Mesenchymal stem cell (in vitro differentiated cells and primary cell): Measurements from ENCODE around the gene PLEKHJ1.

Experiments
- DNase-seq: peaks from one replicate; pipeline ENCODE4 v3.0.0-alpha.2; 2013
- H2AFZ ChIP-seq: one replicate; pipeline ENCODE4 v1.6.1; 2013; ENCODE audit warnings: low read depth, mild to moderate bottlenecking, control low read depth, inconsistent platforms, low read length, moderate library complexity
- H2AK5ac ChIP-seq: 2 replicates; pipeline ENCODE4 v1.6.1; 2013; ENCODE audit warnings: low read length, moderate library complexity, mild to moderate bottlenecking, inconsistent platforms; ENCODE audit not compliant: severe bottlenecking
- H2BK120ac ChIP-seq: one replicate; pipeline ENCODE4 v1.6.1; 2013; ENCODE audit warnings: low read depth, mild to moderate bottlenecking, inconsistent platforms, low read length, moderate library complexity
- H2BK12ac ChIP-seq, 2 experiments: one replicate each; pipeline ENCODE4 v1.6.1; 2013; ENCODE audit warnings: inconsistent platforms in 2 of 2, low read length in 2 of 2, mild to moderate bottlenecking in 2 of 2, moderate library complexity in 2 of 2, control low read depth in 1 of 2
- H2BK15ac ChIP-seq: one replicate; pipeline ENCODE4 v1.6.1; 2013; ENCODE audit warnings: mild to moderate bottlenecking, low read depth, inconsistent platforms; ENCODE audit not compliant: poor library complexity, severe bottlenecking
- H2BK5ac ChIP-seq: 2 replicates; pipeline ENCODE4 v1.6.1; 2013; ENCODE audit warnings: low read depth, mild to moderate bottlenecking, low read length, control low read depth, inconsistent platforms; ENCODE audit not compliant: poor library complexity, severe bottlenecking
- H3K14ac ChIP-seq, 2 experiments: one replicate each; pipeline ENCODE4 v1.6.1; 2013; ENCODE audit warnings: inconsistent platforms in 2 of 2, low read length in 2 of 2, control low read depth in 1 of 2, mild to moderate bottlenecking in 1 of 2, moderate library complexity in 1 of 2
- H3K18ac ChIP-seq, 2 experiments: one replicate each; pipeline ENCODE4 v1.6.1; 2013; ENCODE audit warnings: inconsistent platforms in 2 of 2, low read length in 2 of 2, control low read depth in 1 of 2, low read depth in 1 of 2, mild to moderate bottlenecking in 1 of 2
- H3K23ac ChIP-seq, 2 experiments: one replicate each; pipeline ENCODE4 v1.6.1; 2013; ENCODE audit warnings: inconsistent platforms in 2 of 2, low read length in 2 of 2, mild to moderate bottlenecking in 2 of 2, moderate library complexity in 2 of 2, control low read depth in 1 of 2
- H3K27ac ChIP-seq: 2 replicates; pipeline ENCODE4 v1.5.1; 2013; ENCODE audit warnings: mild to moderate bottlenecking, moderate library complexity, low read length, control low read depth, inconsistent platforms; ENCODE audit not compliant: poor library complexity, severe bottlenecking
- H3K27me3 ChIP-seq, 2 experiments: 2 replicates each; pipeline versions ENCODE4 v1.6.1 to v1.7.0; 2013; ENCODE audit warnings: low read length in 2 of 2, mild to moderate bottlenecking in 2 of 2, moderate library complexity in 2 of 2, control low read depth in 1 of 2, inconsistent platforms in 1 of 2; ENCODE audit not compliant: control insufficient read depth in 1 of 2, insufficient read depth in 1 of 2
- H3K36me3 ChIP-seq, 2 experiments: 2 replicates each; pipeline versions ENCODE4 v1.6.1 to v1.7.0; 2013; ENCODE audit warnings: low read length in 2 of 2, control low read depth in 1 of 2, inconsistent platforms in 1 of 2, low read depth in 1 of 2, mild to moderate bottlenecking in 1 of 2; ENCODE audit not compliant: insufficient read depth in 2 of 2, control insufficient read depth in 1 of 2
- H3K4ac ChIP-seq, 2 experiments: one replicate each; pipeline ENCODE4 v1.6.1; 2013; ENCODE audit warnings: inconsistent platforms in 2 of 2, low read length in 2 of 2, mild to moderate bottlenecking in 2 of 2, moderate library complexity in 2 of 2, control low read depth in 1 of 2, low read depth in 1 of 2
- H3K4me1 ChIP-seq: 2 replicates; pipeline ENCODE4 v1.6.1; 2013; ENCODE audit warnings: low read depth, low read length, control low read depth; ENCODE audit not compliant: control insufficient read depth, insufficient read depth
- H3K4me2 ChIP-seq: 2 replicates; pipeline ENCODE4 v1.6.1; 2013; ENCODE audit warnings: low read length, mild to moderate bottlenecking, inconsistent platforms; ENCODE audit not compliant: poor library complexity, severe bottlenecking
- H3K4me3 ChIP-seq, 2 experiments: 2 replicates each; pipeline versions ENCODE4 v1.5.1 to v1.7.0; 2013; ENCODE audit warnings: low read length in 2 of 2, mild to moderate bottlenecking in 2 of 2, control low read depth in 1 of 2, low read depth in 1 of 2; ENCODE audit not compliant: insufficient read depth in 1 of 2
- H3K79me1 ChIP-seq: replicated peaks from 2 replicates; pipeline ENCODE4 v1.6.1; 2013; ENCODE audit warnings: mild to moderate bottlenecking, control low read depth, low read length, inconsistent platforms; ENCODE audit not compliant: poor library complexity, severe bottlenecking
- H3K9ac ChIP-seq: 2 replicates; pipeline ENCODE4 v1.7.0; 2013; ENCODE audit warnings: mild to moderate bottlenecking, low read length, moderate library complexity
- H3K9me3 ChIP-seq: 2 replicates; pipeline ENCODE4 v1.7.0; 2013; ENCODE audit warnings: mild to moderate bottlenecking, low read length; ENCODE audit not compliant: control insufficient read depth
- H4K8ac ChIP-seq: one replicate; pipeline ENCODE4 v1.6.1; 2013; ENCODE audit warnings: inconsistent platforms, mild to moderate bottlenecking, low read length, moderate library complexity
- H4K91ac ChIP-seq: one replicate; pipeline ENCODE4 v1.6.1; 2013; ENCODE audit warnings: mild to moderate bottlenecking, low read length, inconsistent platforms
- WGBS: methylation state at CpG from one replicate; pipeline ENCODE4 v1.1.7; 2013; ENCODE audit warnings: mixed read lengths; 5-methylcytosine and 5-hydroxymethylcytosine counted together

Gene PLEKHJ1

DNA sequence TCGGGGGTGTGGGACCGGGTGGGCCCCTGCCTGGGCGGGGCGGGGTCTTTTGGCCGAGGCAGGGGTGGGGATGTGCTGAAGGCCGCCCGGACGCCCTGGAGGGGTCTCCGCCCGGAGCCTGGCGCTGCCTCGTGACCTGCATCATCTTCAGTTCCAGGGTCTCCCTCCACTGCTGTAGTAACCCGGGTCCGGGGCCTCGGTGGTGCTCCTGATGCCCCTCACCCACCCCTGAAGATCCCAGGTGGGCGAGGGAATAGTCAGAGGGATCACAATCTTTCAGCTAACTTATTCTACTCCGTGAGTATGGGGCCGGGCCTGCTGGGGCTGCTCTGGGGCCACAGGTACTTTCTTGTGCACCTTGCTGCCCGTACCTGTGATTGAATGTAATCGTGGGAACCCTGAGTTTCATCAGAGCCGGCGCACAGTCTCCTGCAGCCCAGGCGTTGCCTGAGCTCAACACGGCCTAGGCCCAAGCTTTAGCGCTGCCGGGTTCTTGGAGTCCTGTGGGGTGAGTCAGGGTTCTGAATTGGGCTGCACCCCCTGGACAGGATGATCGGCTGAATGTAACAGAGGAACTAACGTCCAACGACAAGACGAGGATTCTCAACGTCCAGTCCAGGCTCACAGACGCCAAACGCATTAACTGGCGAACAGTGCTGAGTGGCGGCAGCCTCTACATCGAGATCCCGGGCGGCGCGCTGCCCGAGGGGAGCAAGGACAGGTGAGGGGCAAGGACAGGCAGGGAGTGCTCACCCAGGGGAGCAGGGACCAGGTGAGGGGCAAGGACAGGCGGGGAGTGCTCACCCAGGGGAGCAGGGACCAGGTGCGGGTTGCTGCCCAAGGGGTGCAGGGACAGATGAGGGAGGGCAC lies 35.3 kb upstream of the PLEKHJ1 start:
- Histone ChIP-seq H3K4me2 (peak overlapping the region; percentile 78), H3K27ac (peak overlapping the region; percentile 68)
- 47% methylated on average over 39 of the region's 43 CpGs for WGBS

DNA sequence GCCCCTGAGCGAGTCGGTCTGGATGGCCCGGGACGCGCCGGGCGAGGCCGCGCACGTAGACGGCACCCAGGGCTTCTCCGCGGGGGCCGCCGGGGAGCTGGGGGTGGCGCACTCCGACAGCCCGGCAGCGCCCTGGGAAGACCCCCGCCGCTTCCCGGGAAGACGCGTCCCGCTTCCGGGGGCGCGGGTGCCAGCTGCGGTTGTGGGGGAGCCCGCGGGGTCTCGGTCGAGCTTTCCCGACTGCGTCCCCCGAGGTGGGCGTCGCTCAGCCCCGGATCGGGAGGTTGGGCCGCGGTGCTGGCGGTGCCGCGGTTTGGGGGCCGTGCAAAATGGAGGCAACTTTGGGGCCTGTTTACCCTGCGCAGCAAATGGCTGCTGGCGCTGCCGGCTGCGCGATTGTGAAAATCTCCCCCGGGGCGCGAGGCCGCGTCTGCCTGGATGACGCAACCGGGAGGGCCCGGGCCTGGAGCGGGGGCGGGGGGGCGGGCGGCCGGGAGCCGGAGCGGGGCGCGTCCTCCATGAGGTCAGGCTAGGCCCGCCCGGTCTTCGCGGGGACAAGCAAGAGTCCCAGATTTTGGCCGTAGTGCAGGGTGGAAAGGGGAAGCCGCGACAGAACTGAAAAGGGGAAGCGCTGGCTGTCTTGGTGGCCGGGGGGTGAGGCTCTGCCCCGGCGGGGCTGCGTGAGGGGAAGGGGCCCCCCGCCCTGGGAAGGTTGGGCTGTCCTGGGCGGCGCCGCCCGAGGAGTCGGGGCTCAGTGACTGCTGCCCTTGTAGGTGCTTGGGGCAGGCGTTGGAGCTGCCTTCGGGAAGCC lies 34.5 kb upstream of the PLEKHJ1 start:
- Histone ChIP-seq H3K4me1 (peaks cover 48% of the 10 kb centered on the region), H3K23ac (peak overlapping the region; percentile 91 to 96), H4K91ac (peak overlapping the region; percentile 83), H3K14ac (peak overlapping the region; percentile 76 to 97), H3K4me3 (peak overlapping the region; percentile 92 to 95), H2AFZ (no peak overlapping the region), H3K4ac (peak overlapping the region; percentile 93 to 94), H2BK15ac (peak overlapping the region; percentile 28), H4K8ac (peak overlapping the region; percentile 71), H3K4me2 (peak overlapping the region; percentile 78), H2AK5ac (no peak overlapping the region), H3K9ac (peak overlapping the region; percentile 96), H3K79me1 (peaks cover 8% of the 10 kb centered on the region), H2BK120ac (peak overlapping the region; percentile 73), H2BK5ac (peak overlapping the region; percentile 74), H3K36me3 (peaks cover 24 to 44% of the 10 kb centered on the region in 2 experiments), H3K27ac (peak overlapping the region; percentile 68), H3K9me3 (no peaks in the 10 kb centered on the region), H3K18ac (peak overlapping the region; percentile 85 to 94), H2BK12ac (peak overlapping the region in 1 of 2 experiments; percentile 49), H3K27me3 (no peaks in the 10 kb centered on the region)
- under 1% methylated on average over 86 of the region's 88 CpGs for whole genome bisulfite sequencing
- DNase-seq: peak; percentile 86

More for the DNA sequence above, 35.3 kb upstream of the PLEKHJ1 start:
- Histone ChIP-seq H2AFZ (no peak overlapping the region), H4K8ac (no peak overlapping the region), H2BK120ac (peak overlapping the region; percentile 34), H3K9me3 (no peaks in the 10 kb centered on the region), H2BK12ac (no peak overlapping the region), H3K4ac (no peak overlapping the region), H2AK5ac (no peak overlapping the region), H3K23ac (no peak overlapping the region), H3K9ac (peak overlapping the region; percentile 96), H3K18ac (peak overlapping the region; percentile 5 to 80), H3K36me3 (peaks cover 24 to 52% of the 10 kb centered on the region in 2 experiments), H2BK5ac (no peak overlapping the region), H3K14ac (peak overlapping the region; percentile 57 to 89), H3K79me1 (peaks cover 11% of the 10 kb centered on the region), H2BK15ac (peak overlapping the region; percentile 60), H3K4me3 (peak overlapping the region; percentile 92 to 95), H3K27me3 (no peaks in the 10 kb centered on the region), H3K4me1 (peaks cover 50% of the 10 kb centered on the region), H4K91ac (peak overlapping the region; percentile 18)
- DNase-seq: peak; percentile 53

DNA sequence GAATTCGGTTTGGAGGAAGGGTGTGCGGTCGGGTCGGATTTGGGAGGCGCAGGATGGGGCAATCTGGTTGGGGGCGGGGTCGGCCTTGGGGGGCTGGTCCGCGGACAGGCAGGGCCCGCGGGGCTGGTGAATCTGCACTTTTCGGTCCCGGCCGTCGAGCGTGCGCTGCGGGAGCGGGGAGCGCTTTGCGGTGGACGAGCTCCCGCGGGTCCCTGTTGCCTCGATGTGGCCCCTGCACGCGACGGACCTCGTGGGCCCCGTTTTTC lies 34.0 kb upstream of the PLEKHJ1 start:
- peak overlapping the region; percentile 74 for H2BK5ac ChIP-seq
- peaks cover 5% of the 10 kb centered on the region for H3K79me1 ChIP-seq
- H2BK120ac ChIP-seq: peak overlapping the region; percentile 73
- H2BK15ac ChIP-seq: no peak overlapping the region
- no peaks in the 10 kb centered on the region for H3K9me3 ChIP-seq
- H2AFZ ChIP-seq: no peak overlapping the region
- peak overlapping the region; percentile 85 to 94 for H3K18ac ChIP-seq
- no peak for DNase-seq
- peak overlapping the region in 1 of 2 experiments; percentile 68 for H2BK12ac ChIP-seq
- H3K4me2 ChIP-seq: peak overlapping the region; percentile 63
- peak overlapping the region; percentile 92 to 95 for H3K4me3 ChIP-seq
- H3K36me3 ChIP-seq: peaks cover 24 to 38% of the 10 kb centered on the region in 2 experiments
- no peaks in the 10 kb centered on the region for H3K27me3 ChIP-seq
- H3K4ac ChIP-seq: peak overlapping the region; percentile 93 to 94
- H4K91ac ChIP-seq: peak overlapping the region; percentile 83
- peak overlapping the region; percentile 91 to 94 for H3K23ac ChIP-seq
- H2AK5ac ChIP-seq: no peak overlapping the region
- peaks cover 43% of the 10 kb centered on the region for H3K4me1 ChIP-seq
- H3K27ac ChIP-seq: peak overlapping the region; percentile 67
- H3K14ac ChIP-seq: peak overlapping the region; percentile 97
- H3K9ac ChIP-seq: peak overlapping the region; percentile 96
- no peak overlapping the region for H4K8ac ChIP-seq
- whole genome bisulfite sequencing: 1% methylated on average over 21 of the region's 30 CpGs
